ENCODE measurements around the gene ZDHHC11B.

Gene ZDHHC11B

GRCh38 chr5:666816-667498 lies 117.6 kb downstream of the ZDHHC11B start:
- H3K4me3 ChIP-seq (ENCODE audit: low read depth, low read length) = no peak overlapping the region
- no peak for DNase-seq (ENCODE audit: low read depth)
- TF ChIP-seq CTCF (IDR thresholded peaks at IDR 0.05; ENCODE audit: insufficient read depth, low read depth, low read length, missing control alignments) = no peak

GRCh38 chr5:665956-666711 lies 118.4 kb downstream of the ZDHHC11B start:
- DNase-seq (ENCODE audit: low read depth) = no peak
- no peak for TF ChIP-seq CTCF (IDR thresholded peaks at IDR 0.05; ENCODE audit: insufficient read depth, low read depth, low read length, missing control alignments)
- H3K4me3 ChIP-seq (ENCODE audit: low read depth, low read length) = no peak overlapping the region

GRCh38 chr5:665541-665955 lies 119.0 kb downstream of the ZDHHC11B start:
- no peak for DNase-seq (ENCODE audit: low read depth)
- TF ChIP-seq CTCF (IDR thresholded peaks at IDR 0.05; ENCODE audit: insufficient read depth, low read depth, low read length, missing control alignments) = no peak
- no peak overlapping the region for H3K4me3 ChIP-seq (ENCODE audit: low read depth, low read length)

GRCh38 chr5:664994-665360 lies 119.6 kb downstream of the ZDHHC11B start:
- H3K4me3 ChIP-seq (ENCODE audit: low read depth, low read length) = no peak overlapping the region
- TF ChIP-seq CTCF (IDR thresholded peaks at IDR 0.05; ENCODE audit: insufficient read depth, low read depth, low read length, missing control alignments) = no peak
- DNase-seq (ENCODE audit: low read depth) = no peak

- TF ChIP-seq CTCF (IDR thresholded peaks at IDR 0.05; ENCODE audit: insufficient read depth, low read depth, low read length, missing control alignments) = no peak
- H3K4me3 ChIP-seq (ENCODE audit: low read depth, low read length) = no peak overlapping the region
- DNase-seq (ENCODE audit: low read depth) = no peak
Observed at GRCh38 chr5:664343-664993, 120.1 kb downstream of the ZDHHC11B start.

- TF ChIP-seq CTCF (IDR thresholded peaks at IDR 0.05; ENCODE audit: insufficient read depth, low read depth, low read length, missing control alignments) = no peak
- H3K4me3 ChIP-seq (ENCODE audit: low read depth, low read length) = no peak overlapping the region
- DNase-seq (ENCODE audit: low read depth) = no peak
Observed at GRCh38 chr5:663436-664342, 120.8 kb downstream of the ZDHHC11B start.

All from GM12865 (cell line).